SK-N-SH (cell line): ENCODE data around the gene RPH3AL. TPM values are rescaled to one million over a fixed set of nuclear protein-coding genes. Genes with fewer than 3 reads are reported as not detected.

Experiments used
- CTCF ChIA-PET: fragments of 300-600, 350-600 bp; formaldehyde crosslinking; extraction: SDS; loops from one replicate; lab custom pipeline; 2021; lab: Yijun Ruan, JAX
- POLR2A ChIA-PET: fragments of 350-600 bp; sonication (Branson Sonifier 250); formaldehyde crosslinking; extraction: SDS; loops from one replicate; lab custom pipeline; 2020; ENCODE audit warnings: antibody characterized with exemption, inconsistent platforms; lab: Yijun Ruan, JAX
- DNase-seq: peaks from one replicate; pipeline ENCODE4 v3.0.0; 2012
- H2AFZ ChIP-seq: fragments of 200-600 bp; sonication (generic); 2 replicates; pipeline ENCODE4 v1.8.1; 2016; ENCODE audit warnings: antibody characterized with exemption, mild to moderate bottlenecking, low read depth
- H3F3A ChIP-seq: fragments of 200-600 bp; sonication (generic); replicated peaks from 2 replicates; pipeline ENCODE3; 2016; ENCODE audit warnings: antibody characterized with exemption, mild to moderate bottlenecking; ENCODE audit not compliant: insufficient read depth
- H3K27ac ChIP-seq, 2 experiments: fragments of 200-500 bp in 1 of 2; fragments of 200-600 bp in 1 of 2; sonication (Bioruptor generic) in 1 of 2; sonication (generic), shearing (Covaris generic) in 1 of 2; 2 replicates each; pipeline versions ENCODE4 v1.5.1 to v1.6.1; 2014 to 2016; ENCODE audit warnings: low read depth in 2 of 2, inconsistent platforms in 1 of 2, low read length in 1 of 2, mild to moderate bottlenecking in 1 of 2, mixed read lengths in 1 of 2
- H3K27me3 ChIP-seq: fragments of 200-600 bp; sonication (generic), shearing (Covaris generic); 2 replicates; pipeline ENCODE4 v1.6.1; 2016; ENCODE audit warnings: mixed run types; ENCODE audit not compliant: insufficient read depth
- H3K36me3 ChIP-seq, 2 experiments: fragments of 200-500 bp in 1 of 2; fragments of 200-600 bp in 1 of 2; sonication (Bioruptor generic) in 1 of 2; sonication (generic) in 1 of 2; replicated peaks in 1 of 2; 2 replicates each; pipeline versions ENCODE3 to v1.5.1; 2014 to 2016; ENCODE audit warnings: low read length in 1 of 2, mild to moderate bottlenecking in 1 of 2; ENCODE audit not compliant: insufficient read depth in 2 of 2, control insufficient read depth in 1 of 2
- H3K4me1 ChIP-seq, 2 experiments: fragments of 200-500 bp in 1 of 2; fragments of 200-600 bp in 1 of 2; sonication (Bioruptor generic) in 1 of 2; sonication (generic), shearing (Covaris generic) in 1 of 2; 2 replicates each; pipeline versions ENCODE4 v1.5.1 to v1.6.1; 2014 to 2016; ENCODE audit warnings: low read depth in 1 of 2, low read length in 1 of 2, mixed run types in 1 of 2; ENCODE audit not compliant: insufficient read depth in 2 of 2, control insufficient read depth in 1 of 2
- H3K4me2 ChIP-seq: fragments of 200-600 bp; sonication (generic), shearing (Covaris generic); 2 replicates; pipeline ENCODE4 v1.6.1; 2017; ENCODE audit warnings: mixed run types
- H3K4me3 ChIP-seq, 2 experiments: fragments of 200-500 bp in 1 of 2; fragments of 200-600 bp in 1 of 2; sonication (Bioruptor generic) in 1 of 2; sonication (generic), shearing (Covaris generic) in 1 of 2; 2 replicates each; pipeline versions ENCODE4 v1.5.1 to v1.8.1; 2014 to 2016; ENCODE audit warnings: low read depth in 2 of 2, inconsistent platforms in 1 of 2, low read length in 1 of 2, mild to moderate bottlenecking in 1 of 2, mixed read lengths in 1 of 2, moderate library complexity in 1 of 2
- H3K79me2 ChIP-seq: fragments of 200-600 bp; sonication (generic); 2 replicates; pipeline ENCODE4 v1.8.1; 2017; ENCODE audit warnings: mild to moderate bottlenecking; ENCODE audit not compliant: insufficient read depth
- H3K9ac ChIP-seq: fragments of 200-600 bp; sonication (generic); 2 replicates; pipeline ENCODE4 v1.6.1; 2017; ENCODE audit warnings: mixed run types
- H3K9me2 ChIP-seq: fragments of 200-600 bp; sonication (generic); 2 replicates; pipeline ENCODE4 v1.6.1; 2017; ENCODE audit warnings: mixed run types
- H3K9me3 ChIP-seq: fragments of 200-600 bp; sonication (generic); 2 replicates; pipeline ENCODE4 v1.6.1; 2017; ENCODE audit warnings: mixed run types, mild to moderate bottlenecking, moderate library complexity
- H4K20me1 ChIP-seq: fragments of 200-600 bp; sonication (generic); 2 replicates; pipeline ENCODE4 v1.6.1; 2017; ENCODE audit warnings: mild to moderate bottlenecking, mixed run types; ENCODE audit not compliant: insufficient read depth
- CHD2 ChIP-seq: fragments of 150-350 bp; IDR thresholded peaks from 2 replicates; pipeline ENCODE4 v1.6.1; 2018; ENCODE audit warnings: low read length; ENCODE audit not compliant: partially characterized antibody
- CTCF ChIP-seq: fragments of 200-600 bp; sonication (generic); IDR thresholded peaks from 2 replicates; pipeline ENCODE4 v1.6.1; 2017; ENCODE audit warnings: antibody characterized with exemption, mild to moderate bottlenecking, moderate library complexity
- EP300 ChIP-seq, 2 experiments: IDR thresholded peaks; 2 replicates each; pipeline versions ENCODE4 v1.4.0 to v1.6.1; 2012; ENCODE audit warnings: borderline replicate concordance in 1 of 2, low read depth in 1 of 2, low read length in 1 of 2
- MAX ChIP-seq: IDR thresholded peaks from 2 replicates; pipeline ENCODE4 v1.4.0; 2012; ENCODE audit warnings: low read depth
- NRF1 ChIP-seq: IDR thresholded peaks from 2 replicates; pipeline ENCODE4 v1.6.1; 2012; ENCODE audit warnings: low read depth, mild to moderate bottlenecking, low read length
- PBX3 ChIP-seq: IDR thresholded peaks from 2 replicates; pipeline ENCODE4; 2012
- RCOR1 ChIP-seq: fragments of 150-350 bp; IDR thresholded peaks from 2 replicates; pipeline ENCODE4 v1.6.1; 2017; ENCODE audit warnings: antibody characterized with exemption, low read length
- REST ChIP-seq: IDR thresholded peaks from 2 replicates; pipeline ENCODE4 v1.6.1; 2012; ENCODE audit warnings: mild to moderate bottlenecking, low read depth, low read length, moderate library complexity
- RXRA ChIP-seq: IDR thresholded peaks from 2 replicates; pipeline ENCODE4 v1.4.0; 2012; ENCODE audit warnings: low read depth, mild to moderate bottlenecking, borderline replicate concordance
- TEAD4 ChIP-seq: IDR thresholded peaks from 2 replicates; pipeline ENCODE4 v1.4.0; 2012; ENCODE audit warnings: mild to moderate bottlenecking, borderline replicate concordance; ENCODE audit not compliant: insufficient read depth
- WGBS: methylation state at CpG from one replicate; pipeline ENCODE4 v1.1.6; 2017; ENCODE audit warnings: low lambda C conversion rate; 5-methylcytosine and 5-hydroxymethylcytosine counted together
- polyA plus RNA-seq, 3 experiments: library from polyadenylated mRNA; depleted of rRNA; stranded (reverse); fragments of >200 nt; gene quantifications; 2 replicates each; pipeline ENCODE4 v1.2.3, GENCODE V29; 2012

RPH3AL gene
- polyA plus RNA-seq, 1 of the 3 experiments (the other 2 are of a cell fraction) = 2.9 TPM

- DNase-seq = no peak
- ChIA-PET CTCF (interaction anchor here (1.2 kb wide), 1 partner anchor 22 kb away, joined by 3 read pairs; no protein-coding TSS in a partner anchor), POLR2A (no interaction called here)
- Histone ChIP-seq H3K9me3 (no peaks in the 10 kb centered on the region), H3K4me3 (no peak overlapping the region), H3F3A (peaks cover 7% of the 10 kb centered on the region), H3K9ac (no peak overlapping the region), H3K79me2 (no peaks in the 10 kb centered on the region), H4K20me1 (no peaks in the 10 kb centered on the region), H3K27me3 (no peaks in the 10 kb centered on the region), H3K4me1 (peaks cover 0 to 3% of the 10 kb centered on the region in 2 experiments; a peak in 1 of 4 replicates), H3K36me3 (no peaks in the 10 kb centered on the region), H3K9me2 (no peaks in the 10 kb centered on the region), H3K4me2 (no peak overlapping the region), H3K27ac (no peak overlapping the region), H2AFZ (no peak overlapping the region)
- 62% methylated on average over 8 of the region's 8 CpGs for WGBS
- TF ChIP-seq REST (no peak), CHD2 (no peak), RCOR1 (no peak), PBX3 (no peak), NRF1 (no peak), TEAD4 (no peak), EP300 (IDR thresholded peaks at IDR 0.05; ENCODE audit: borderline replicate concordance in 1 of 2, low read depth in 1 of 2, low read length in 1 of 2) (no peak), RXRA (no peak), CTCF (no peak), MAX (no peak)
Measured at GRCh38 chr17:247767-248166, 104.8 kb downstream of the RPH3AL start.
